Tibial nerve (tissue), 4 donors: Measurements from ENCODE around the gene TRNT1. TPM values are rescaled to one million over a fixed set of nuclear protein-coding genes. Genes with fewer than 3 reads are reported as not detected.

Source experiments
- DNase-seq, 2 donors: peaks; one replicate each; pipeline ENCODE4 v3.0.0-alpha.2; 2019; ENCODE audit warnings: low spot score in 2 of 2
- H3K27ac ChIP-seq, 4 donors: fragments of 200-600 bp; sonication (generic) in 3 of 4; one replicate each; pipeline ENCODE4 v1.5.1; 2017 to 2019; ENCODE audit warnings: mild to moderate bottlenecking in 1 of 4
- H3K27me3 ChIP-seq, 2 donors: fragments of 200-600 bp; sonication (generic) in 1 of 2; one replicate each; pipeline versions ENCODE4 v1.5.1 to v1.6.0; 2017 to 2019
- H3K36me3 ChIP-seq, 3 donors: fragments of 200-600 bp; sonication (generic); one replicate each; pipeline ENCODE4 v1.5.1; 2018 to 2019
- H3K4me1 ChIP-seq, 4 donors: fragments of 200-600 bp; sonication (generic) in 3 of 4; one replicate each; pipeline ENCODE4 v1.5.1; 2017 to 2019
- H3K4me3 ChIP-seq, 4 donors: fragments of 200-600 bp; sonication (generic) in 3 of 4; one replicate each; pipeline ENCODE4 v1.5.1; 2017 to 2019; ENCODE audit warnings: mild to moderate bottlenecking in 1 of 4, moderate library complexity in 1 of 4
- H3K9me3 ChIP-seq, 4 donors: fragments of 200-600 bp; sonication (generic) in 3 of 4; one replicate each; pipeline ENCODE4 v1.5.1; 2017 to 2019
- CTCF ChIP-seq, 5 experiments: fragments of 200-600 bp in 3 of 5; fragments of 450-650 bp in 2 of 5; sonication (generic) in 3 of 5; IDR thresholded peaks; one replicate each; pipeline ENCODE4 v1.5.1; 2016 to 2019; ENCODE audit warnings: antibody characterized with exemption in 5 of 5, mild to moderate bottlenecking in 3 of 5, moderate library complexity in 2 of 5
- EP300 ChIP-seq, 2 donors: sonication (generic); formaldehyde crosslinking; IDR thresholded peaks; one replicate each; pipeline ENCODE4 v1.6.1; 2017; ENCODE audit warnings: antibody characterized with exemption in 2 of 2, mild to moderate bottlenecking in 1 of 2
- POLR2A ChIP-seq, 2 donors: fragments of 450-650 bp; IDR thresholded peaks; one replicate each; pipeline ENCODE4 v1.6.1; 2017; ENCODE audit warnings: antibody characterized with exemption in 2 of 2, mild to moderate bottlenecking in 2 of 2, moderate library complexity in 2 of 2
- WGBS, 2 donors: methylation state at CpG; one replicate each; pipeline ENCODE4 v1.1.5; 2018; 5-methylcytosine and 5-hydroxymethylcytosine counted together
- total RNA-seq, 4 donors: library from RNA; depleted of rRNA; stranded (reverse); fragments of >200 nt; gene quantifications; one replicate each; pipeline ENCODE4 v1.1.0, GENCODE V29; 2016

The TRNT1 gene
- total RNA-seq, 4 donors from 2014 or later: 12.9 to 25.5 (median 16.5) TPM

GRCh38 chr3:3105815-3106214, 20.9 kb upstream of the TRNT1 start:
- TF ChIP-seq CTCF (IDR thresholded peaks at IDR 0.05) (no peak), POLR2A (IDR thresholded peaks at IDR 0.05) (no peak), EP300 (IDR thresholded peaks at IDR 0.05) (no peak)

GRCh38 chr3:3107181-3107580, 19.6 kb upstream of the TRNT1 start:
- H3K9me3 ChIP-seq: no peaks in the 10 kb centered on the region
- 97% methylated on average over 3 of the region's 3 CpGs for WGBS, 2 donors
- H3K36me3 ChIP-seq: no peaks in the 10 kb centered on the region
- no peaks in the 10 kb centered on the region for H3K4me1 ChIP-seq
- no peak overlapping the region for H3K27ac ChIP-seq
- no peak for DNase-seq
- no peak for TF ChIP-seq POLR2A (IDR thresholded peaks at IDR 0.05)
- TF ChIP-seq EP300 (IDR thresholded peaks at IDR 0.05): no peak
- no peak for TF ChIP-seq CTCF (IDR thresholded peaks at IDR 0.05)
- no peaks in the 10 kb centered on the region for H3K27me3 ChIP-seq
- H3K4me3 ChIP-seq: no peak overlapping the region

More at GRCh38 chr3:3105815-3106214, 20.9 kb upstream of the TRNT1 start:
- WGBS, 2 donors: 73 to 79% methylated on average over 4 of the region's 4 CpGs
- Histone ChIP-seq H3K27ac (no peak overlapping the region), H3K27me3 (no peaks in the 10 kb centered on the region), H3K4me1 (no peaks in the 10 kb centered on the region), H3K4me3 (no peak overlapping the region), H3K36me3 (no peaks in the 10 kb centered on the region), H3K9me3 (no peaks in the 10 kb centered on the region)
- no peak for DNase-seq

GRCh38 chr3:3107858-3108257, 18.9 kb upstream of the TRNT1 start:
- TF ChIP-seq EP300 (IDR thresholded peaks at IDR 0.05) (no peak), CTCF (IDR thresholded peaks at IDR 0.05) (no peak), POLR2A (IDR thresholded peaks at IDR 0.05) (no peak)
- H3K4me1 ChIP-seq: no peaks in the 10 kb centered on the region
- no peaks in the 10 kb centered on the region for H3K36me3 ChIP-seq
- H3K27ac ChIP-seq: no peak overlapping the region
- 84 to 92% methylated on average over 3 of the region's 3 CpGs for WGBS, 2 donors
- no peaks in the 10 kb centered on the region for H3K27me3 ChIP-seq
- DNase-seq: no peak
- H3K9me3 ChIP-seq: no peaks in the 10 kb centered on the region
- no peak overlapping the region for H3K4me3 ChIP-seq

- no peak overlapping the region for H3K27ac ChIP-seq
- no peak overlapping the region for H3K4me3 ChIP-seq
- no peaks in the 10 kb centered on the region for H3K27me3 ChIP-seq
- no peak for DNase-seq
- H3K4me1 ChIP-seq: no peaks in the 10 kb centered on the region
- TF ChIP-seq POLR2A (IDR thresholded peaks at IDR 0.05) (no peak), EP300 (IDR thresholded peaks at IDR 0.05) (no peak), CTCF (IDR thresholded peaks at IDR 0.05) (no peak)
- H3K9me3 ChIP-seq: no peaks in the 10 kb centered on the region
- no peaks in the 10 kb centered on the region for H3K36me3 ChIP-seq
- WGBS, 2 donors: 63 to 66% methylated on average over 11 of the region's 11 CpGs
Measured at GRCh38 chr3:3109407-3110298, 17.1 kb upstream of the TRNT1 start.

- H3K27me3 ChIP-seq: no peaks in the 10 kb centered on the region
- H3K9me3 ChIP-seq: no peaks in the 10 kb centered on the region
- H3K4me3 ChIP-seq: no peak within 1 kb of the TSS
- DNase-seq: no peak
- WGBS, 2 donors: 45 to 51% methylated on average over 4 of the region's 4 CpGs
- no peak for TF ChIP-seq POLR2A (IDR thresholded peaks at IDR 0.05)
- no peak for TF ChIP-seq CTCF (IDR thresholded peaks at IDR 0.05)
- no peak for TF ChIP-seq EP300 (IDR thresholded peaks at IDR 0.05)
- H3K4me1 ChIP-seq: no peaks in the 10 kb centered on the region
- H3K36me3 ChIP-seq: no peaks in the 10 kb centered on the region
- no peak within 1 kb of the TSS for H3K27ac ChIP-seq
Measured at GRCh38 chr3:3110299-3110630, 16.5 kb upstream of the TRNT1 start, which contains the start of gene IL5RA. TSS of gene IL5RA (minus strand) at chr3:3110374. CDS start at chr3:3104984, 5,390 bp downstream.
